H1 (cell line): ENCODE results near the gene NCK1. TPM values are rescaled to one million over a fixed set of nuclear protein-coding genes. Genes with fewer than 3 reads are reported as not detected.

ENCODE experiments used
- CTCF ChIA-PET: fragments of 300-600 bp; sonication (Branson Sonifier 250); formaldehyde crosslinking; loops from one replicate; lab custom pipeline; 2021; ENCODE audit not compliant: partially characterized antibody; lab: Charles Lee
- POLR2A ChIA-PET: fragments of 300-600 bp; sonication (Branson Sonifier 250); formaldehyde crosslinking; loops from one replicate; lab custom pipeline; 2021; ENCODE audit warnings: inconsistent platforms; ENCODE audit not compliant: partially characterized antibody; lab: Charles Lee
- DNase-seq, 2 experiments: peaks; one replicate each; pipeline versions ENCODE4 v3.0.0 to v3.0.0-alpha.2; 2010 to 2022; ENCODE audit warnings: low spot score in 2 of 2, low read depth in 1 of 2, mixed read lengths in 1 of 2
- FAIRE-seq: peaks from 2 replicates; lab custom pipeline; 2011; peaks lifted over from hg19 to GRCh38; lab: Jason Lieb, UNC
- H2AFZ ChIP-seq: 2 replicates; pipeline ENCODE4 v1.8.1; 2012; ENCODE audit warnings: low read length, inconsistent platforms
- H2AK5ac ChIP-seq: 2 replicates; pipeline ENCODE4 v1.6.1; 2013; ENCODE audit warnings: low read depth, low read length
- H2BK120ac ChIP-seq: replicated peaks from 2 replicates; pipeline ENCODE3; 2013; ENCODE audit warnings: low read depth, low read length, inconsistent platforms
- H2BK12ac ChIP-seq: 2 replicates; pipeline ENCODE4 v1.6.1; 2013; ENCODE audit warnings: low read depth, low read length
- H2BK15ac ChIP-seq: 2 replicates; pipeline ENCODE4 v1.6.1; 2013; ENCODE audit warnings: low read length
- H2BK20ac ChIP-seq: 2 replicates; pipeline ENCODE4 v1.6.1; 2013; ENCODE audit warnings: low read length
- H2BK5ac ChIP-seq: 2 replicates; pipeline ENCODE4 v1.6.1; 2013; ENCODE audit warnings: low read depth, low read length
- H3K14ac ChIP-seq: 2 replicates; pipeline ENCODE4 v1.6.1; 2013; ENCODE audit warnings: inconsistent platforms; ENCODE audit not compliant: insufficient read length
- H3K18ac ChIP-seq: 2 replicates; pipeline ENCODE4 v1.6.1; 2013; ENCODE audit warnings: low read length; ENCODE audit errors: extremely low read depth
- H3K23ac ChIP-seq: 2 replicates; pipeline ENCODE4 v1.6.1; 2013; ENCODE audit warnings: inconsistent platforms; ENCODE audit not compliant: insufficient read length
- H3K23me2 ChIP-seq: 2 replicates; pipeline ENCODE4 v1.6.1; 2013; ENCODE audit warnings: low read depth, low read length
- H3K27ac ChIP-seq: 2 replicates; pipeline ENCODE4 v1.6.1; 2011; ENCODE audit warnings: low read depth, low read length, inconsistent platforms
- H3K27me3 ChIP-seq, 4 experiments: replicated peaks in 1 of 4; 1 replicate in 1 of 4; 2 replicates in 3 of 4; pipeline versions ENCODE4 v1.6.1 to v1.8.1; 2011 to 2013; ENCODE audit warnings: low read length in 3 of 4, mild to moderate bottlenecking in 3 of 4, inconsistent platforms in 2 of 4, mixed read lengths in 2 of 4, moderate library complexity in 1 of 4; ENCODE audit not compliant: control insufficient read depth in 3 of 4, insufficient read depth in 3 of 4; ENCODE audit errors: extremely low read depth in 1 of 4
- H3K36me3 ChIP-seq, 4 experiments: 2 replicates each; pipeline versions ENCODE4 v1.6.1 to v1.8.1; 2011 to 2013; ENCODE audit warnings: mild to moderate bottlenecking in 4 of 4, low read length in 3 of 4, moderate library complexity in 2 of 4, control low read depth in 1 of 4, inconsistent platforms in 1 of 4; ENCODE audit not compliant: insufficient read depth in 4 of 4, control insufficient read depth in 2 of 4
- H3K4ac ChIP-seq: replicated peaks from 2 replicates; pipeline ENCODE3; 2013; ENCODE audit warnings: low read length, low read depth, mixed read lengths, inconsistent platforms; ENCODE audit not compliant: insufficient read length
- H3K4me1 ChIP-seq, 4 experiments: replicated peaks in 1 of 4; 1 replicate in 1 of 4; 2 replicates in 3 of 4; pipeline versions ENCODE4 v1.6.1 to v1.8.1; 2011 to 2013; ENCODE audit warnings: low read length in 3 of 4, inconsistent platforms in 2 of 4, mixed read lengths in 1 of 4; ENCODE audit not compliant: insufficient read depth in 4 of 4, control insufficient read depth in 3 of 4
- H3K4me2 ChIP-seq, 2 experiments: 2 replicates each; pipeline versions ENCODE4 v1.6.1 to v1.8.1; 2011 to 2013; ENCODE audit warnings: low read depth in 2 of 2, low read length in 2 of 2, control low read depth in 1 of 2, inconsistent platforms in 1 of 2, mild to moderate bottlenecking in 1 of 2; ENCODE audit not compliant: insufficient read depth in 1 of 2
- H3K4me3 ChIP-seq, 4 experiments: fragments of 200-600, 300-600 bp in 1 of 4; sonication (generic), shearing (Covaris generic), sonication (Bioruptor Twin) in 1 of 4; 2 replicates each; pipeline versions ENCODE4 v1.5.1 to v1.8.1; 2011 to 2016; ENCODE audit warnings: low read length in 4 of 4, low read depth in 3 of 4, control low read depth in 2 of 4, inconsistent platforms in 2 of 4, mild to moderate bottlenecking in 2 of 4, mixed read lengths in 1 of 4, moderate library complexity in 1 of 4; ENCODE audit not compliant: insufficient read depth in 2 of 4; ENCODE audit errors: extremely low read depth in 1 of 4
- H3K56ac ChIP-seq: replicated peaks from 2 replicates; pipeline ENCODE3; 2013; ENCODE audit warnings: low read depth, mild to moderate bottlenecking, mixed read lengths, low read length, inconsistent platforms; ENCODE audit not compliant: insufficient read length
- H3K79me1 ChIP-seq: 2 replicates; pipeline ENCODE4 v1.6.1; 2013; ENCODE audit warnings: low read depth, low read length, control low read depth
- H3K79me2 ChIP-seq, 2 experiments: 2 replicates each; pipeline versions ENCODE4 v1.6.1 to v1.8.1; 2012 to 2013; ENCODE audit warnings: low read length in 2 of 2, mild to moderate bottlenecking in 2 of 2, inconsistent platforms in 1 of 2; ENCODE audit not compliant: insufficient read depth in 2 of 2, control insufficient read depth in 1 of 2
- H3K9ac ChIP-seq, 4 experiments: replicated peaks in 1 of 4; 1 replicate in 1 of 4; 2 replicates in 3 of 4; pipeline versions ENCODE4 v1.6.1 to v1.8.1; 2011 to 2013; ENCODE audit warnings: low read depth in 3 of 4, low read length in 3 of 4, control low read depth in 2 of 4, mild to moderate bottlenecking in 2 of 4, moderate library complexity in 2 of 4, inconsistent platforms in 1 of 4; ENCODE audit errors: extremely low read depth in 1 of 4
- H3K9me3 ChIP-seq, 2 experiments: 2 replicates each; pipeline versions ENCODE4 v1.6.1 to v1.8.1; 2012 to 2013; ENCODE audit warnings: mild to moderate bottlenecking in 2 of 2, moderate library complexity in 2 of 2, control low read depth in 1 of 2, inconsistent platforms in 1 of 2, low read depth in 1 of 2, low read length in 1 of 2, mixed read lengths in 1 of 2; ENCODE audit not compliant: insufficient read depth in 2 of 2
- H4K20me1 ChIP-seq, 2 experiments: replicated peaks in 1 of 2; 2 replicates each; pipeline versions ENCODE3 to v1.8.1; 2011 to 2013; ENCODE audit warnings: inconsistent platforms in 2 of 2, low read length in 2 of 2, mild to moderate bottlenecking in 1 of 2; ENCODE audit not compliant: insufficient read depth in 2 of 2, control insufficient read depth in 1 of 2
- H4K5ac ChIP-seq: 2 replicates; pipeline ENCODE4 v1.6.1; 2013; ENCODE audit warnings: low read length, low read depth, mixed read lengths, inconsistent platforms; ENCODE audit not compliant: insufficient read length
- H4K8ac ChIP-seq: 2 replicates; pipeline ENCODE4 v1.8.0; 2013; ENCODE audit warnings: mild to moderate bottlenecking, moderate library complexity, low read length, inconsistent platforms; ENCODE audit not compliant: insufficient read depth; ENCODE audit errors: extremely low read depth
- H4K91ac ChIP-seq: replicated peaks from 2 replicates; pipeline ENCODE3; 2013; ENCODE audit warnings: low read length, mixed read lengths, inconsistent platforms; ENCODE audit not compliant: insufficient read length
- SIRT6 ChIP-seq: IDR thresholded peaks from one replicate; pipeline ENCODE4 v1.7.1; 2012; ENCODE audit warnings: low read length, inconsistent platforms
- WGBS, 2 experiments: shearing (Covaris generic) in 1 of 2; methylation state at CpG; one replicate each; pipeline versions ENCODE4 v1.1.6 to v1.1.7; 2013 to 2015; ENCODE audit warnings: low lambda C conversion rate in 2 of 2, mixed read lengths in 2 of 2, inconsistent platforms in 1 of 2, low coverage in 1 of 2, missing lambda C conversion rate in 1 of 2; ENCODE audit not compliant: insufficient replicate concordance in 2 of 2, insufficient coverage in 1 of 2, insufficient read length in 1 of 2; ENCODE audit errors: extremely low coverage in 1 of 2, missing lambda C conversion rate in 1 of 2; 5-methylcytosine and 5-hydroxymethylcytosine counted together
- polyA plus RNA-seq, 7 experiments: library from polyadenylated mRNA; depleted of rRNA in 3 of 7; stranded (reverse) in 5 of 7; unstranded in 2 of 7; fragments of >200 nt in 5 of 7; fragments of 200-250 nt in 2 of 7; gene quantifications; 1 replicate in 5 of 7; 2 replicates in 1 of 7; 4 replicates in 1 of 7; pipeline versions ENCODE4 v1.2.1 to v1.2.3, GENCODE V29; 2011 to 2013; ENCODE audit warnings: missing spikeins in 2 of 7, mixed read lengths in 2 of 7
- total RNA-seq: library from RNA; stranded (reverse); fragmentation: NEBNext Ultra II Directional; extraction: Animal tissue kit (Norgen Biotek cat#: 25700); gene quantifications from 2 replicates; pipeline ENCODE4 v1.2.1, GENCODE V29; 2021

The NCK1 gene
- total and polyA plus RNA-seq, 2 of the 8 experiments (the other 6 are each of a cell fraction or from before 2014, with no cell fraction given): 10.0 to 28.5 TPM

DNA sequence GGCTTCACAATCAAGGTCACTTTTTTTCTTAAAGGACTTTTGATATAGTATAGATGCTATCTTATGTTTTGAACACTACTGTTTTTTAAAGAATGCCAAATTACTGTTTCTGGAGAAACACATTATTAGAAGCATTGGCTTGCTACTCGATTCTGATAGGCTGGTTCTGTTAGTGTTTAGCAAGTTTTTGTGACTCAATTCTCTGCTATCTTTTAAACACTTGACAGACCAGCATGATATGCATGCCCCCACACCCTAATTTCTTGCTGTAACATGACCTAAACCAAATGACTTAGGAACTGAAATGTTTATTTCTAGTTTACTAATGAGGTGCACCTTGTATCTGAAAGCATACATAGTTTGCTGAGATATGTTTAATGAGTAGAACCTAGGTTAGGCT lies 90.3 kb downstream of the NCK1 start:
- Histone ChIP-seq H3K36me3 (peaks cover 0 to 3% (median 0%) of the 10 kb centered on the region in 4 experiments; a peak in 1 of 8 replicates), H2BK20ac (no peak overlapping the region), H2BK12ac (no peak overlapping the region), H3K23ac (no peak overlapping the region), H4K8ac (no peak overlapping the region), H3K79me1 (no peaks in the 10 kb centered on the region), H2AFZ (no peak overlapping the region), H2AK5ac (no peak overlapping the region), H3K79me2 (no peaks in the 10 kb centered on the region), H4K91ac (no peak overlapping the region), H3K9ac (no peak overlapping the region), H2BK15ac (no peak overlapping the region), H3K4me1 (no peaks in the 10 kb centered on the region), H3K9me3 (no peaks in the 10 kb centered on the region), H4K20me1 (peaks cover 0 to 1% of the 10 kb centered on the region in 2 experiments), H3K4me3 (no peak overlapping the region)
- FAIRE-seq (no peak), DNase-seq (no peak)
- no peak for TF ChIP-seq SIRT6
- TF ChIP-seq, all 59 proteins: peak for 0
- Histone ChIP-seq H3K27me3 (no peaks in the 10 kb centered on the region), H3K4ac (no peak overlapping the region), H2BK5ac (no peak overlapping the region), H3K27ac (no peak overlapping the region), H2BK120ac (no peak overlapping the region), H3K18ac (no peak overlapping the region), H3K4me2 (no peak overlapping the region), H3K23me2 (no peaks in the 10 kb centered on the region), H3K14ac (no peak overlapping the region), H3K56ac (no peak overlapping the region), H4K5ac (no peak overlapping the region)
- ChIA-PET CTCF (no interaction called here), POLR2A (no interaction called here)
- 86% methylated on average over 1 of the region's 1 CpG; no CpG with 5 or more reads in 1 of the 2 experiments for WGBS, 2 experiments
